Panc1 (cell line): ENCODE results near the gene LHFPL3. TPM values are rescaled to one million over a fixed set of nuclear protein-coding genes. Genes with fewer than 3 reads are reported as not detected.

Experiments
- ATAC-seq: fragments of 200-7000 bp; cut with Tn5 transposase; 2 replicates; pipeline ENCODE4 v1.9.1; 2020; ENCODE audit warnings: mild to moderate bottlenecking, moderate library complexity
- BruUV-seq: library from RNA; stranded (reverse); fragments of 400-500 nt; replicated peaks from 2 replicates; lab custom pipeline; 2021; lab: Mats Ljungman, UMichigan
- CTCF ChIA-PET: fragments of 300-600 bp; sonication (Branson Sonifier 250); formaldehyde crosslinking; loops from one replicate; lab custom pipeline; 2022; ENCODE audit warnings: antibody characterized with exemption; lab: Charles Lee
- POLR2A ChIA-PET: fragments of 300-600 bp; sonication (Branson Sonifier 250); formaldehyde crosslinking; loops from one replicate; lab custom pipeline; 2022; ENCODE audit warnings: antibody characterized with exemption; lab: Charles Lee
- DNase-seq: peaks from one replicate; pipeline ENCODE4 v3.0.0-alpha.2; 2010; ENCODE audit warnings: low read depth, low spot score
- H3K27ac ChIP-seq: 2 replicates; pipeline ENCODE4 v1.5.1; 2011; ENCODE audit warnings: mild to moderate bottlenecking, low read length, inconsistent platforms
- H3K27me3 ChIP-seq: fragments of 200-500 bp; sonication (Bioruptor generic); 2 replicates; pipeline ENCODE4 v1.6.0; 2014; ENCODE audit warnings: low read length, inconsistent platforms; ENCODE audit not compliant: control insufficient read depth, insufficient read depth
- H3K36me3 ChIP-seq: fragments of 200-500 bp; sonication (Bioruptor generic); 2 replicates; pipeline ENCODE4 v1.5.1; 2014; ENCODE audit warnings: inconsistent platforms, mild to moderate bottlenecking, low read length, moderate library complexity; ENCODE audit not compliant: control insufficient read depth, insufficient read depth
- H3K4me1 ChIP-seq: 2 replicates; pipeline ENCODE4 v1.5.1; 2011; ENCODE audit warnings: inconsistent platforms, mild to moderate bottlenecking, low read length, moderate library complexity; ENCODE audit not compliant: control insufficient read depth, insufficient read depth
- H3K4me3 ChIP-seq, 2 experiments: 2 replicates each; pipeline ENCODE4 v1.5.1; 2011 to 2012; ENCODE audit warnings: low read depth in 2 of 2, low read length in 2 of 2, mild to moderate bottlenecking in 2 of 2, inconsistent platforms in 1 of 2, moderate library complexity in 1 of 2
- H3K9me3 ChIP-seq: fragments of 200-500 bp; sonication (Bioruptor generic); 2 replicates; pipeline ENCODE4 v1.5.1; 2014; ENCODE audit warnings: low read depth, mild to moderate bottlenecking, inconsistent platforms, low read length, moderate library complexity; ENCODE audit not compliant: control insufficient read depth, insufficient read depth
- POLR2AphosphoS5 ChIP-seq: IDR thresholded peaks from 2 replicates; pipeline ENCODE4 v1.6.1; 2012; ENCODE audit warnings: mild to moderate bottlenecking, low read depth, low read length, moderate library complexity
- REST ChIP-seq, 2 experiments: IDR thresholded peaks; 2 replicates each; pipeline ENCODE4 v1.6.1; 2011 to 2012; ENCODE audit warnings: low read depth in 2 of 2, control low read depth in 1 of 2, low read length in 1 of 2, mild to moderate bottlenecking in 1 of 2, moderate library complexity in 1 of 2; ENCODE audit not compliant: insufficient read depth in 1 of 2
- SIN3A ChIP-seq: IDR thresholded peaks from 2 replicates; pipeline ENCODE4 v1.6.1; 2012; ENCODE audit warnings: low read depth, mild to moderate bottlenecking, low read length, moderate library complexity, borderline replicate concordance; ENCODE audit not compliant: insufficient read depth
- TCF7L2 ChIP-seq: IDR thresholded peaks from 2 replicates; pipeline ENCODE4 v1.6.1; 2011; ENCODE audit warnings: mild to moderate bottlenecking, low read depth, low read length, inconsistent platforms
- in situ Hi-C: cut with HindIII; loops from 2 replicates; pipeline ENCODE4 v1.10.0; 2016; ENCODE audit warnings: low sequenced_read_pairs, low pct_unique_long_range_greater_than_20kb
- intact Hi-C: fragments of 100-400 bp; cut with micrococcal nuclease; formaldehyde crosslinking; loops from one replicate; pipeline ENCODE4 v1.10.0; 2022; ENCODE audit not compliant: unreplicated experiment
- total RNA-seq: library from RNA; stranded (reverse); gene quantifications from one replicate; pipeline ENCODE4 v1.2.1, GENCODE V29; 2021; ENCODE audit not compliant: unreplicated experiment
- TF ChIP-seq, protein P1 (sequence below): fragments of 450-650 bp; IDR thresholded peaks from 2 replicates; pipeline ENCODE4 v1.5.1; 2017; ENCODE audit warnings: mild to moderate bottlenecking

LHFPL3 gene
- total RNA-seq, 1 experiment from 2014 or later = not detected

DNA sequence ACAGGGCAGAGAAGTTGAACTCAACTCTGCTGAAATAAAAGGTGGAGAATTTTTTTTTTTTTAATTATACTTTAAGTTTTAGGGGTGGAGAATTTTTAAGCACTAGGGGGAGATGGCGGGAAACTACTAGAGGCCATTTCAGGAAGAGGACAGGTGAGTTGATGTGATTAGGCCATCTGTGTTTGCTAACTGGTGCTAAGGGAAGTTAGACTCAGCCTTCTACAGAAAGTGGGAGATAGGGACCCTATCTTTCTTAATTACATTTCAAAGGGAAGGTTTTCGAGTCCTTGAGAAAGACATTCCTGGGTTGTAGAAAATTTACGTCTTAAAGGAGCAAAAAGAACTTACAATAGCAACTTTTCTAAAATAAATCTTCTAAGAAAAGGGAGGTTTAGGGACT, 124.8 kb downstream of the LHFPL3 start:
- TF ChIP-seq, protein P1, sequence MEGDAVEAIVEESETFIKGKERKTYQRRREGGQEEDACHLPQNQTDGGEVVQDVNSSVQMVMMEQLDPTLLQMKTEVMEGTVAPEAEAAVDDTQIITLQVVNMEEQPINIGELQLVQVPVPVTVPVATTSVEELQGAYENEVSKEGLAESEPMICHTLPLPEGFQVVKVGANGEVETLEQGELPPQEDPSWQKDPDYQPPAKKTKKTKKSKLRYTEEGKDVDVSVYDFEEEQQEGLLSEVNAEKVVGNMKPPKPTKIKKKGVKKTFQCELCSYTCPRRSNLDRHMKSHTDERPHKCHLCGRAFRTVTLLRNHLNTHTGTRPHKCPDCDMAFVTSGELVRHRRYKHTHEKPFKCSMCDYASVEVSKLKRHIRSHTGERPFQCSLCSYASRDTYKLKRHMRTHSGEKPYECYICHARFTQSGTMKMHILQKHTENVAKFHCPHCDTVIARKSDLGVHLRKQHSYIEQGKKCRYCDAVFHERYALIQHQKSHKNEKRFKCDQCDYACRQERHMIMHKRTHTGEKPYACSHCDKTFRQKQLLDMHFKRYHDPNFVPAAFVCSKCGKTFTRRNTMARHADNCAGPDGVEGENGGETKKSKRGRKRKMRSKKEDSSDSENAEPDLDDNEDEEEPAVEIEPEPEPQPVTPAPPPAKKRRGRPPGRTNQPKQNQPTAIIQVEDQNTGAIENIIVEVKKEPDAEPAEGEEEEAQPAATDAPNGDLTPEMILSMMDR = no peak
- TF ChIP-seq POLR2AphosphoS5 = no peak
- TF ChIP-seq TCF7L2 = no peak
- TF ChIP-seq SIN3A = no peak
- no peak for TF ChIP-seq REST (IDR thresholded peaks at IDR 0.05; ENCODE audit: insufficient read depth in 1 of 2, low read depth in 2 of 2, low read length in 1 of 2)
- intact Hi-C loops = no loop called here
- ChIA-PET CTCF (no interaction called here), POLR2A (no interaction called here)
- no peak for ATAC-seq
- no peaks in the 10 kb centered on the region for H3K9me3 ChIP-seq
- H3K27ac ChIP-seq = no peak overlapping the region
- H3K4me1 ChIP-seq = no peaks in the 10 kb centered on the region
- in situ Hi-C loops = no loop called here
- H3K36me3 ChIP-seq = no peaks in the 10 kb centered on the region
- no peaks in the 10 kb centered on the region; the same call in 1 of the 2 replicates for H3K27me3 ChIP-seq
- BruUV-seq = no TSS peak
- DNase-seq = no peak
- no peak overlapping the region for H3K4me3 ChIP-seq

DNA sequence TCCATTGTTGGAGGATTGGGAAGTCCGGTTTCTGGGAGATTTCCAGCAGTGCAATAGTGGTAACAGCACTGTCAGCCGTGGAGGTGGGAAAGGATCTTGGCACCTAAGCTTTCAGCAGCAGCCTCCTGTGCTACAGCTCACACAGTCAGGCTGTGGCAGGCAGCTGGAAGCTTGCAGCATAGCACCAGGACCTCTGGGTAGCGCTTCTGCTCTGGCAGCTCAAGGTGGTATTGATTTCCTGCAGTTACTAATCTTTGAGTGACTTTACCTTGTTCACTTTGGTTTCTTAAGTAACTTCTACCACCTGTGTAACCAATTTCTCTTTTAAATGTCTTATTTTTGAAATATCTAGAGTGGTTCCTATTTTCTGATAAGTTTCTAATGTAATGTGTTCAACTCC, 130.5 kb downstream of the LHFPL3 start:
- ChIA-PET CTCF (no interaction called here), POLR2A (no interaction called here)
- Histone ChIP-seq H3K36me3 (no peaks in the 10 kb centered on the region), H3K9me3 (no peaks in the 10 kb centered on the region), H3K4me1 (no peaks in the 10 kb centered on the region), H3K27ac (no peak overlapping the region), H3K27me3 (no peaks in the 10 kb centered on the region), H3K4me3 (no peak overlapping the region)
- in situ Hi-C loops (no loop called here), intact Hi-C loops (no loop called here)
- DNase-seq (no peak), ATAC-seq (no peak)
- no TSS peak for BruUV-seq
- TF ChIP-seq POLR2AphosphoS5 (no peak), SIN3A (no peak), TCF7L2 (no peak), REST (IDR thresholded peaks at IDR 0.05; ENCODE audit: insufficient read depth in 1 of 2, low read depth in 2 of 2, low read length in 1 of 2) (no peak)
- TF ChIP-seq, protein P1 = no peak
